Kidney (tissue), 14 donors: ENCODE results near the gene SNAP29. TPM values are rescaled to one million over a fixed set of nuclear protein-coding genes. Genes with fewer than 3 reads are reported as not detected.

Source experiments
- DNase-seq, 5 donors: peaks; one replicate each; pipeline ENCODE4 v3.0.0-alpha.2; 2013 to 2020
- FAIRE-seq: peaks from 2 replicates; lab custom pipeline; 2012; peaks lifted over from hg19 to GRCh38; lab: Jason Lieb, UNC
- H3K27ac ChIP-seq, 2 donors: one replicate each; pipeline ENCODE4 v1.7.0; 2013; ENCODE audit warnings: low read depth in 2 of 2, low read length in 2 of 2, inconsistent platforms in 1 of 2
- H3K27me3 ChIP-seq: one replicate; pipeline ENCODE4 v1.7.1; 2013; ENCODE audit warnings: low read length, inconsistent platforms; ENCODE audit not compliant: control insufficient read depth, insufficient read depth
- H3K36me3 ChIP-seq, 3 donors: one replicate each; pipeline versions ENCODE4 v1.7.0 to v1.7.1; 2013; ENCODE audit warnings: low read length in 3 of 3, control low read depth in 1 of 3, inconsistent platforms in 1 of 3; ENCODE audit not compliant: insufficient read depth in 3 of 3, control insufficient read depth in 2 of 3
- H3K4me1 ChIP-seq, 3 donors: one replicate each; pipeline versions ENCODE4 v1.7.0 to v1.7.1; 2013; ENCODE audit warnings: low read length in 3 of 3, inconsistent platforms in 1 of 3, low read depth in 1 of 3; ENCODE audit not compliant: control insufficient read depth in 2 of 3, insufficient read depth in 2 of 3
- H3K4me3 ChIP-seq, 3 donors: one replicate each; pipeline versions ENCODE4 v1.7.0 to v1.8.1; 2013; ENCODE audit warnings: low read length in 3 of 3, control low read depth in 1 of 3, inconsistent platforms in 1 of 3
- H3K9ac ChIP-seq, 3 donors: one replicate each; pipeline versions ENCODE4 v1.7.0 to v1.7.1; 2013; ENCODE audit warnings: low read length in 3 of 3, control low read depth in 1 of 3, inconsistent platforms in 1 of 3
- H3K9me3 ChIP-seq, 3 donors: one replicate each; pipeline versions ENCODE4 v1.7.0 to v1.7.1; 2013; ENCODE audit warnings: low read length in 3 of 3, control low read depth in 1 of 3, inconsistent platforms in 1 of 3; ENCODE audit not compliant: control insufficient read depth in 2 of 3, insufficient read depth in 1 of 3
- CTCF ChIP-seq: IDR thresholded peaks from 3 replicates; pipeline ENCODE4 v1.5.1; 2012; ENCODE audit warnings: mild to moderate bottlenecking, moderate library complexity, borderline replicate concordance; ENCODE audit not compliant: insufficient read depth; ENCODE audit errors: extremely low read depth
- intact Hi-C: fragments of 100-400 bp; cut with DNase I; formaldehyde crosslinking; loops from one replicate; pipeline ENCODE4 v1.11.1; 2022
- polyA plus RNA-seq: library from polyadenylated mRNA; stranded (reverse); fragments of 350-450 nt; fragmentation: Illumina TruSeq; extraction: RNeasy Lipid Tissue Mini Kit (QIAGEN cat#74804); gene quantifications from one replicate; pipeline ENCODE4 v1.2.3, GENCODE V29; 2014; ENCODE audit warnings: low read depth, low replicate concordance; ENCODE audit not compliant: insufficient read depth
- total RNA-seq: library from RNA; stranded (reverse); fragmentation: NEBNext Ultra II Directional; extraction: Animal tissue kit (Norgen Biotek cat#: 25700); gene quantifications from one replicate; pipeline ENCODE4 v1.2.1, GENCODE V29; 2021
- donor health status: control.
- donor health status: control.
- donor health status: control.
- donor health status: control.
- donor health status: control.
- donor health status: DM: yes; HTN: yes; CAD: no.
- donor health status: Normal renal cell carcinoma (clear cell type).

The SNAP29 gene
- total and polyA plus RNA-seq, 2 donors from 2014 or later = 25.4 to 26.8 TPM

DNA sequence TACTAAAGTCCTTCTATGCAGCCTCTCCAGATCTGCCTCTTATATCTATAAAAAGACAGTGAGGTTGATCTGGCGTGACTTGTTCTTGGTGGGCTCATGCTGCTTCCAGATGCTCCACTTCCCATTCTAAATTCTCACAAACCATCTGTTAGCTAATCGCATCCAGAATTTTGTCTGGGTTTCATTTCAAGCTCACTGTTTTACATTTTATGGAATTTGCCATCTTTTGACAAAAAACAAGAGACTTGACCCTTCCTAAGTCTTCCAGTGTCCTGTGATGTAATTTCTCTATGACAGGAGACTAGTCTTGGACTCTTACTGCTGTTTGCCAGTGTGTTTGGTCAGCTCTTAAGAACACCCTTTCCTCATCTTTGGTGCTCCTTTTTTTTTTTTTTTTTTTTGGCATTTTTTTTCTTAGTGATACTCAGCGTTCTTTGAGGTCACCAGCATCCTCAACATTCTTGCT is 81.4 kb downstream of the SNAP29 start:
- Histone ChIP-seq H3K4me1 (peaks cover 0 to 20% (median 18%) of the 10 kb centered on the region in 3 donors), H3K4me3 (no peak overlapping the region), H3K27ac (no peak overlapping the region), H3K27me3 (no peaks in the 10 kb centered on the region), H3K9me3 (no peaks in the 10 kb centered on the region), H3K36me3 (peaks cover 0 to 3% (median 2%) of the 10 kb centered on the region in 3 donors), H3K9ac (no peak overlapping the region)
- FAIRE-seq = no peak
- TF ChIP-seq CTCF = no peak
- intact Hi-C loops = no loop called here
- no peak for DNase-seq

Other genes starting within 250 kb of the SNAP29 start
- gene SERPIND1, start 84.9 kb upstream of the SNAP29 start, total RNA-seq = not detected
- gene SERPIND1, start 84.9 kb upstream of the SNAP29 start, polyA plus RNA-seq = not detected
- 92.8 TPM for gene PI4KA, start 196 bp upstream of the SNAP29 start, total RNA-seq
- 37.3 TPM for gene PI4KA, start 196 bp upstream of the SNAP29 start, polyA plus RNA-seq
- gene CRKL, start 58.4 kb downstream of the SNAP29 start, total RNA-seq = 44.7 TPM
- gene CRKL, start 58.4 kb downstream of the SNAP29 start, polyA plus RNA-seq = 11.9 TPM
- 3.1 TPM for gene AIFM3, start 108.2 kb downstream of the SNAP29 start, total RNA-seq
- 4.4 TPM for gene AIFM3, start 108.2 kb downstream of the SNAP29 start, polyA plus RNA-seq
- 66.4 TPM for gene LZTR1, start 123.3 kb downstream of the SNAP29 start, total RNA-seq
- gene LZTR1, start 123.3 kb downstream of the SNAP29 start, polyA plus RNA-seq = 24.3 TPM
- 25.5 TPM for gene THAP7, start 143.1 kb downstream of the SNAP29 start, total RNA-seq
- 44.1 TPM for gene THAP7, start 143.1 kb downstream of the SNAP29 start, polyA plus RNA-seq
- 1.0 TPM for gene P2RX6, start 156.2 kb downstream of the SNAP29 start, total RNA-seq
- gene P2RX6, start 156.2 kb downstream of the SNAP29 start, polyA plus RNA-seq = 1.6 TPM
- 0.57 TPM for gene SLC7A4, start 173.6 kb downstream of the SNAP29 start, total RNA-seq
- 1.2 TPM for gene SLC7A4, start 173.6 kb downstream of the SNAP29 start, polyA plus RNA-seq
- not detected for gene LRRC74B, start 186.9 kb downstream of the SNAP29 start, total RNA-seq
- not detected for gene LRRC74B, start 186.9 kb downstream of the SNAP29 start, polyA plus RNA-seq